H1 (cell line): ENCODE results near the gene DDX19B.

Experiments used
- BACH1 ChIP-seq: IDR thresholded peaks from 2 replicates; pipeline ENCODE4 v1.6.1; 2012; ENCODE audit warnings: low read length, improper control_type of control experiment
- CBX5 ChIP-seq: fragments of 300-800, 300-1000 bp; sonication (generic); IDR thresholded peaks from 2 replicates; pipeline ENCODE4 v1.7.1; 2016; ENCODE audit warnings: antibody characterized with exemption, low read length, low read depth
- CREB1 ChIP-seq: IDR thresholded peaks from 2 replicates; pipeline ENCODE4 v1.6.1; 2012; ENCODE audit warnings: inconsistent platforms
- EP300 ChIP-seq, 2 experiments: IDR thresholded peaks; 1 replicate in 1 of 2; 2 replicates in 1 of 2; pipeline ENCODE4 v1.6.1; 2011 to 2012; ENCODE audit warnings: low read depth in 2 of 2, low read length in 2 of 2, mild to moderate bottlenecking in 2 of 2, borderline replicate concordance in 1 of 2, inconsistent platforms in 1 of 2, moderate library complexity in 1 of 2
- EZH2 ChIP-seq: fragments of 200-600 bp; sonication (generic); IDR thresholded peaks from 2 replicates; pipeline ENCODE4 v1.7.1; 2012; ENCODE audit warnings: low read depth, mild to moderate bottlenecking, moderate library complexity, low read length, inconsistent platforms; ENCODE audit not compliant: severe bottlenecking
- FOSL1 ChIP-seq: IDR thresholded peaks from 2 replicates; pipeline ENCODE4 v1.6.1; 2011; ENCODE audit warnings: mild to moderate bottlenecking, low read depth, low read length, moderate library complexity; ENCODE audit not compliant: insufficient read depth
- JUN ChIP-seq: IDR thresholded peaks from 2 replicates; pipeline ENCODE4 v1.6.1; 2011; ENCODE audit warnings: low read depth, mild to moderate bottlenecking, improper control_type of control experiment, low read length
- KDM5A ChIP-seq: fragments of 200-600 bp; IDR thresholded peaks from 2 replicates; pipeline ENCODE4 v1.7.1; 2012; ENCODE audit warnings: mild to moderate bottlenecking, low read length, inconsistent platforms, mixed read lengths
- POLR2A ChIP-seq, 2 experiments: IDR thresholded peaks; 1 replicate in 1 of 2; 2 replicates in 1 of 2; pipeline ENCODE4 v1.6.1; 2011; ENCODE audit warnings: low read depth in 2 of 2, low read length in 2 of 2, mild to moderate bottlenecking in 2 of 2; ENCODE audit errors: control extremely low read depth in 1 of 2
- POLR2AphosphoS5 ChIP-seq: IDR thresholded peaks from 2 replicates; pipeline ENCODE4 v1.6.1; 2011; ENCODE audit warnings: low read depth, low read length
- RFX5 ChIP-seq: IDR thresholded peaks from 2 replicates; pipeline ENCODE4 v1.6.1; 2011; ENCODE audit warnings: low read depth, low read length, improper control_type of control experiment, borderline replicate concordance
- SUZ12 ChIP-seq: fragments of 200-600 bp; sonication (generic); IDR thresholded peaks from 2 replicates; pipeline ENCODE4 v1.6.1; 2012; ENCODE audit warnings: mild to moderate bottlenecking, inconsistent platforms, low read length, moderate library complexity, mixed read lengths
- YY1 ChIP-seq: IDR thresholded peaks from 2 replicates; pipeline ENCODE4 v1.6.1; 2011; ENCODE audit warnings: low read depth, mild to moderate bottlenecking, low read length
- TF ChIP-seq, protein P1 (sequence below): IDR thresholded peaks from 2 replicates; pipeline ENCODE4 v1.6.1; 2011; ENCODE audit warnings: low read depth, mild to moderate bottlenecking, low read length; ENCODE audit not compliant: insufficient read depth

- TF ChIP-seq, protein P1, sequence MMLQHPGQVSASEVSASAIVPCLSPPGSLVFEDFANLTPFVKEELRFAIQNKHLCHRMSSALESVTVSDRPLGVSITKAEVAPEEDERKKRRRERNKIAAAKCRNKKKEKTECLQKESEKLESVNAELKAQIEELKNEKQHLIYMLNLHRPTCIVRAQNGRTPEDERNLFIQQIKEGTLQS = no peak
- TF ChIP-seq KDM5A (no peak), BACH1 (no peak), EP300 (IDR thresholded peaks at IDR 0.05; ENCODE audit: borderline replicate concordance in 1 of 2, low read depth in 2 of 2, low read length in 2 of 2) (no peak), SUZ12 (no peak), CBX5 (no peak), YY1 (no peak), JUN (no peak), POLR2AphosphoS5 (no peak), FOSL1 (no peak), RFX5 (no peak), EZH2 (no peak), POLR2A (IDR thresholded peaks at IDR 0.05; ENCODE audit: control extremely low read depth in 1 of 2, low read depth in 2 of 2, low read length in 2 of 2) (no peak), CREB1 (no peak)
Measured at GRCh38 chr16:70377782-70378181, 78.8 kb downstream of the DDX19B start.
